Astrocyte of the cerebellum (primary cell): ENCODE results near the gene SCN5A.

Experiments
- DNase-seq: peaks from one replicate; pipeline ENCODE4 v3.0.0-alpha.2; 2011; ENCODE audit warnings: low read depth
- H3K4me3 ChIP-seq: 2 replicates; pipeline ENCODE4 v1.5.1; 2011; ENCODE audit warnings: mild to moderate bottlenecking, low read depth, low read length, moderate library complexity
- in situ Hi-C: cut with HindIII; loops from 2 replicates; pipeline ENCODE4 v1.10.0; 2017; ENCODE audit warnings: low sequenced_read_pairs
- TF ChIP-seq, protein P1 (sequence below): IDR thresholded peaks from 2 replicates; pipeline ENCODE4 v1.5.1; 2012; ENCODE audit warnings: low read length, low read depth, moderate library complexity, mild to moderate bottlenecking; ENCODE audit errors: missing control alignments

The SCN5A gene

DNA sequence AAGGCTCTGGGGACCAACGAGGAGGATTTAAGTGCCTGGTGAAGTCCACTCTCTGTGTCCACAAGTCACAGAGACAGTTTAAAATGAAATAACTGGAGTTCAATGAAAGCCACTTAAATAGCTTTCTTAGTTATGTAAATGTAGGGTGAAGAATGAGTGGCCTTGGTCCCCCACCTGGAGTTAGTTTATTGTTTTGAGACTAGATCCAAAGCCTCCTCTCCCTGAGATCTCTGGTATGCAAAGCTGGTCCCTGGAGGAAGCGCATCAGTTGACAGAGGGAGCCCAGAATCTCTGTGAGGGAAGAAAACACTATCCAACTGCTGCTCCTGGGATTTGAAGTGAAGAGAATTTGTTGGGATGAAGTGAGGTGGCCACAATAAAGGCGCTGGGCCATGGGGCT is 112.8 kb downstream of the SCN5A start:
- in situ Hi-C loops = no loop called here
- H3K4me3 ChIP-seq = no peak overlapping the region
- TF ChIP-seq, protein P1, sequence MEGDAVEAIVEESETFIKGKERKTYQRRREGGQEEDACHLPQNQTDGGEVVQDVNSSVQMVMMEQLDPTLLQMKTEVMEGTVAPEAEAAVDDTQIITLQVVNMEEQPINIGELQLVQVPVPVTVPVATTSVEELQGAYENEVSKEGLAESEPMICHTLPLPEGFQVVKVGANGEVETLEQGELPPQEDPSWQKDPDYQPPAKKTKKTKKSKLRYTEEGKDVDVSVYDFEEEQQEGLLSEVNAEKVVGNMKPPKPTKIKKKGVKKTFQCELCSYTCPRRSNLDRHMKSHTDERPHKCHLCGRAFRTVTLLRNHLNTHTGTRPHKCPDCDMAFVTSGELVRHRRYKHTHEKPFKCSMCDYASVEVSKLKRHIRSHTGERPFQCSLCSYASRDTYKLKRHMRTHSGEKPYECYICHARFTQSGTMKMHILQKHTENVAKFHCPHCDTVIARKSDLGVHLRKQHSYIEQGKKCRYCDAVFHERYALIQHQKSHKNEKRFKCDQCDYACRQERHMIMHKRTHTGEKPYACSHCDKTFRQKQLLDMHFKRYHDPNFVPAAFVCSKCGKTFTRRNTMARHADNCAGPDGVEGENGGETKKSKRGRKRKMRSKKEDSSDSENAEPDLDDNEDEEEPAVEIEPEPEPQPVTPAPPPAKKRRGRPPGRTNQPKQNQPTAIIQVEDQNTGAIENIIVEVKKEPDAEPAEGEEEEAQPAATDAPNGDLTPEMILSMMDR = no peak
- no peak for DNase-seq

DNA sequence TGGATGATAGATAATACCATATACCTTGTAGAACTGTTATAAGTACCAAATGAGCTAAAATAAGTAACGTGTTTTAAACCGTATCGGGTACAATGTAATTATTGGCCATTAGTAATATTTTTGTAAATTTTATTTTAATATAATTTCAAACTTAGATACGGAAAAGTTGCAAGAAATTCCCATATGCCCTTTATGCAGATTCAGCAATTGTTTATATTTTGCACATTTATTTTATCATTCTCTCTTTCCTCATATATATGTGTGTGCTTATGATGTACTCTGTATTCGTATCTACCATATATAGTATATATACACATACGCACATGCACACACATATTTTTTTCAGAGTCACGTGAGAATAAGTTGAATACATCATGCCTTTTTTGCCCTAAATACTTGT is 114.9 kb downstream of the SCN5A start:
- H3K4me3 ChIP-seq = no peak overlapping the region
- TF ChIP-seq, protein P1 = no peak
- DNase-seq = no peak
- in situ Hi-C loops = no loop called here

DNA sequence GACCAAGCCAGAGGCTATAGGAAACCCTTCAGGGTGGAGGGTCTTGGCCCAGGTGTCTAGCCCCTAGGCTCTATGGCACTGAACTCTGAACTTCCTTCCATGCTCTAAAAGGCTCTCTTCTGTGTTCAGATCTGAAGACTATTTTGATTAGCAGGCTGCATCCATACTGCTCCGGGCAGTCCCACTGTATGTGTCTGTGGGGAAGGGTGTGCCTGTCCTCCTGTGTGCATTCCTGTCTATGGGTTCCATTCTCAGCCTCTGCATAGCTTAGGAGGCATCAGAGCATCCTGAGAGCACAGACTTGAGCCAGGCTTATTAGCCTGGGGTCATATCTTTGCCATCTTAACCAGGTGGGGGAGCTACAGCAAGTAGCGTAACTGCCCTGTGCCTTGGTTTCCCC is 115.3 kb downstream of the SCN5A start:
- H3K4me3 ChIP-seq = no peak overlapping the region
- TF ChIP-seq, protein P1 = no peak
- in situ Hi-C loops = no loop called here
- DNase-seq = no peak

DNA sequence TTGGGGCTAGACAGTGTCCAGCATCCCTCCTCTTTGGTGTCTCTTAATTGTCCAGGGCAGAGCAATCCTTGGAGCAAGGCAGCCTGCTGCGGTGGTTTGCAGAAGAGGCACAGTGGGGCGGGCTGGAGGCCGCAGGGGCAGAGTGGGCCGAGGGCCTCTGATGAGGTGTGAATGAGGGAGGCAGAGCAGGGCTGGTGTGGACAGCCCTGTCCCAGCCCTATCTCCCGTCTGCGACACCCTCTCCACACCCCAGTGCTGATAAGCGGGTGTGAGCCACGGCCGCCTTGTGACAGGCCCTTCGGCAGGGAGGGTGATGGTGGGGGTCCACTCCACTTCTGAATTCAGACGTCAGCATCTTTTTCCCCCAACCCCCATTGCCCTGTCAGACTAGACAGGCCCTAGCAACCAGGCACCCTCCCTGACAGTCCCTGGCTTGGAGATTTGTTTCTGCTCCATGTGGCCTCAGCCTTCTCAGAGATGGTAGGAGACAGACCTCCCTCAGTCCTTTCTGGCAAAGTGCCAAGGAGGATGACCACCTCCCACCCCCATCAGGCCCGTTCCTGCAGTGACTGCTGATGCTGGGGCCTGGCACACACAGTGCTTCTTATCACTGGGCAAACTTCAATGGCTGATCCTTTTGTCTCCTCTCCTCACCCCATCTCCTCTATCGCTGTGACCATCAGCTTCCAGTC is 116.1 kb downstream of the SCN5A start:
- TF ChIP-seq, protein P1 = no peak
- in situ Hi-C loops = no loop called here
- H3K4me3 ChIP-seq = no peak overlapping the region
- no peak for DNase-seq

DNA sequence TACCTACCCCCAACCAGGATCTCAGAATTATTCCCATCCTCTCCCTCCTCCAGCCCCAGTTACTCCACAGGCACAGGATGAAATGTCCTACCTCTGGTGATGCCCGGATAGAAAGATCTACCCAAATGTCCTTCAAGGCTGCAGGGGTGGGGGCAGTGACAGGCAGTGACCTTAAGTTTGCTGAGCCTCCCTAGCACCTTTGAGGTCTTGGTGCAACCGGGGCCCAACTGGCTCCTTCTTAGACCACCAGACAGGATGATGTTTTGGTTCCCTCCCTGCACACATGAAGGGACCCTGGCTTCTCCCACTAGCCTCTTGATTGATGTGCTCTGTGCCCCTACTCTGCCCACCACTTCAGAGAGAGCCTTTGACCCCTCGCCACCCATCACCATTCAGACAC is 117.0 kb downstream of the SCN5A start:
- DNase-seq = no peak
- H3K4me3 ChIP-seq = no peak overlapping the region
- in situ Hi-C loops = no loop called here
- TF ChIP-seq, protein P1 = no peak

DNA sequence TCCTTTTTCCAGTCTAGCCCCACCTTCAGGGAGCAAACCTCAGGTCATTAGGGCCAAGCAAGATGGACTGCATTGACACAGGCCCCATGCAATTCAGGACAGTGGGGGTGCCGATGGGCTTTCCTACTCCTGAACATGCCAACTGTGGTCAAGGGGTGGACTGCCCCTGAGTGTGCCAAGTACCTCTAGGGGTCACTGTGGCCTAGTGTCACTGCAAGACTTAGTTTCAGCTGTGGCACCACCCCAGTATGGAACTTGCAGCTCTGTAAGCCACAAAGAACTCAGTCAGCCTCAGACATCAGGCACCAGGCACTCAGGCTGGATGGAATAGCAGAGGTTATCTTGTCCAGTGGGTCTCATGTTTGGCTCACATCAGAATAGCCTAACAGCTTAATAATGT is 121.0 kb downstream of the SCN5A start:
- in situ Hi-C loops = no loop called here
- no peak for DNase-seq
- TF ChIP-seq, protein P1 = no peak
- H3K4me3 ChIP-seq = no peak overlapping the region
